HepG2 (cell line): ENCODE data around the gene BACH2.

Source experiments
- BRCA1 ChIP-seq: sonication (generic); formaldehyde crosslinking; IDR thresholded peaks from 2 replicates; pipeline ENCODE4 v1.4.0; 2020; ENCODE audit warnings: missing genetic modification reagents
- EP300 ChIP-seq, 3 experiments: sonication (generic) in 1 of 3; formaldehyde crosslinking in 1 of 3; IDR thresholded peaks; 2 replicates each; pipeline versions ENCODE4 v1.5.1 to v1.6.1; 2011 to 2020; ENCODE audit warnings: low read depth in 2 of 3, low read length in 2 of 3, borderline replicate concordance in 1 of 3, improper control_type of control experiment in 1 of 3, mild to moderate bottlenecking in 1 of 3, missing genetic modification reagents in 1 of 3, moderate library complexity in 1 of 3
- POLR2A ChIP-seq, 2 experiments: IDR thresholded peaks; 2 replicates each; pipeline ENCODE4 v1.6.1; 2011; ENCODE audit warnings: low read depth in 2 of 2, low read length in 2 of 2, mild to moderate bottlenecking in 1 of 2, moderate library complexity in 1 of 2; ENCODE audit not compliant: insufficient read depth in 1 of 2
- RBAK ChIP-seq: sonication (generic); formaldehyde crosslinking; IDR thresholded peaks from 2 replicates; pipeline ENCODE4 v1.5.1; 2020; ENCODE audit warnings: mild to moderate bottlenecking, missing genetic modification reagents
- SP4 ChIP-seq: sonication (generic); formaldehyde crosslinking; IDR thresholded peaks from 2 replicates; pipeline ENCODE4 v1.8.1; 2023; ENCODE audit warnings: mild to moderate bottlenecking, missing genetic modification reagents
- U2AF2 ChIP-seq: fragments of 200-400 bp; formaldehyde crosslinking; IDR thresholded peaks from 2 replicates; pipeline ENCODE4 v1.6.1; 2017; ENCODE audit warnings: low read depth, mild to moderate bottlenecking, low read length
- TF ChIP-seq, protein P1 (sequence below): sonication (generic); formaldehyde crosslinking; conservative IDR thresholded peaks from 2 replicates; pipeline ENCODE4 v1.4.0; 2020; ENCODE audit warnings: missing genetic modification reagents
- TF ChIP-seq, protein P2 (sequence below), 2 experiments: IDR thresholded peaks; 2 replicates each; pipeline ENCODE4 v1.6.1; 2011 to 2012; ENCODE audit warnings: low read length in 2 of 2, borderline replicate concordance in 1 of 2, low read depth in 1 of 2, mild to moderate bottlenecking in 1 of 2, moderate library complexity in 1 of 2
- TF ChIP-seq, protein P3 (sequence below): IDR thresholded peaks from 2 replicates; pipeline ENCODE4 v1.6.1; 2012; ENCODE audit warnings: inconsistent platforms
- TF ChIP-seq, protein P4 (sequence below): sonication (generic); formaldehyde crosslinking; IDR thresholded peaks from 2 replicates; pipeline ENCODE4 v1.5.0; 2020; ENCODE audit warnings: mild to moderate bottlenecking, missing genetic modification reagents, moderate library complexity

DNA sequence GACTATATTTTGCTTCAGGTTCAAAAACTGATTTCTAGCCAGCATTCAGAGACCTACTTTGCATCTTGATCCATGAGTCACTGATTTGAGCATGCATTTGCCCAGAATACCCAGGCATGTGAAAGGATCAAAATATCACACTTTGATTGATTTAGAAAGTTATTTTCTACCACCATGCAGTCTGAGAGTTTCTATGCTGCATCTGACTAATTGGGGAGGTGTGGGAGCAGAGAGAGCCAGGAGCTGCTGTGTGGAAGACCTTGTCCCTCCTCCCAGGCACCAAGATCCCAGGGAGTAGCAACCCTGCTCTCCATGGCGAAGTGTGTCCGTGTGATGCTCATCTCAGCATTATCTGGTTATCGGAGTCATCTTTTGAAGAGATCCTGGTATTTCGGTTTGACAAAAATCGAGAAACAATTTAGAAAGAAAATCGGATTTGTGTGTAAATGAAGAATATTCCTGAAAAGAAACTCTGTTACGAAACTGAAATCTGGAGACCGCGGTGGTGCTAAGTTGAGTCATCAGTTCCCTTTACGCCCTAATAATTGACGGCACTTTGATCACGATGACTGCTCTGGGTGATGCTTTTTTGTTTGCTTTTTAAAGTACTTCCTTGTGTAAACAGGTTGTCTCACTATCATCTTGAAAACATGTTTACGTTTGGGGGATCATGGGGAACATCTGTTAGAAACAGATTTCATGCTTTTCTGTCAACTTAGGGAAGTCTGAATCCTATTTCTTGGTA is 193.4 kb downstream of the BACH2 start:
- TF ChIP-seq BRCA1 (CRISPR knock-in tag) (no peak), U2AF2 (no peak), POLR2A (IDR thresholded peaks at IDR 0.05; ENCODE audit: insufficient read depth in 1 of 2, low read depth in 2 of 2, low read length in 2 of 2) (no peak), EP300 (IDR thresholded peaks at IDR 0.05; ENCODE audit: low read depth in 2 of 2, low read length in 2 of 2) (peak in 1 of 2 experiments; percentile 32; a peak in 1 of 4 replicates), EP300 (CRISPR knock-in tag; IDR thresholded peaks at IDR 0.05; ENCODE audit: borderline replicate concordance) (no peak), RBAK (CRISPR knock-in tag) (no peak), SP4 (no peak)
- TF ChIP-seq, protein P1, sequence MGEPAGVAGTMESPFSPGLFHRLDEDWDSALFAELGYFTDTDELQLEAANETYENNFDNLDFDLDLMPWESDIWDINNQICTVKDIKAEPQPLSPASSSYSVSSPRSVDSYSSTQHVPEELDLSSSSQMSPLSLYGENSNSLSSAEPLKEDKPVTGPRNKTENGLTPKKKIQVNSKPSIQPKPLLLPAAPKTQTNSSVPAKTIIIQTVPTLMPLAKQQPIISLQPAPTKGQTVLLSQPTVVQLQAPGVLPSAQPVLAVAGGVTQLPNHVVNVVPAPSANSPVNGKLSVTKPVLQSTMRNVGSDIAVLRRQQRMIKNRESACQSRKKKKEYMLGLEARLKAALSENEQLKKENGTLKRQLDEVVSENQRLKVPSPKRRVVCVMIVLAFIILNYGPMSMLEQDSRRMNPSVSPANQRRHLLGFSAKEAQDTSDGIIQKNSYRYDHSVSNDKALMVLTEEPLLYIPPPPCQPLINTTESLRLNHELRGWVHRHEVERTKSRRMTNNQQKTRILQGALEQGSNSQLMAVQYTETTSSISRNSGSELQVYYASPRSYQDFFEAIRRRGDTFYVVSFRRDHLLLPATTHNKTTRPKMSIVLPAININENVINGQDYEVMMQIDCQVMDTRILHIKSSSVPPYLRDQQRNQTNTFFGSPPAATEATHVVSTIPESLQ (CRISPR knock-in tag): no peak
- TF ChIP-seq, protein P2, sequence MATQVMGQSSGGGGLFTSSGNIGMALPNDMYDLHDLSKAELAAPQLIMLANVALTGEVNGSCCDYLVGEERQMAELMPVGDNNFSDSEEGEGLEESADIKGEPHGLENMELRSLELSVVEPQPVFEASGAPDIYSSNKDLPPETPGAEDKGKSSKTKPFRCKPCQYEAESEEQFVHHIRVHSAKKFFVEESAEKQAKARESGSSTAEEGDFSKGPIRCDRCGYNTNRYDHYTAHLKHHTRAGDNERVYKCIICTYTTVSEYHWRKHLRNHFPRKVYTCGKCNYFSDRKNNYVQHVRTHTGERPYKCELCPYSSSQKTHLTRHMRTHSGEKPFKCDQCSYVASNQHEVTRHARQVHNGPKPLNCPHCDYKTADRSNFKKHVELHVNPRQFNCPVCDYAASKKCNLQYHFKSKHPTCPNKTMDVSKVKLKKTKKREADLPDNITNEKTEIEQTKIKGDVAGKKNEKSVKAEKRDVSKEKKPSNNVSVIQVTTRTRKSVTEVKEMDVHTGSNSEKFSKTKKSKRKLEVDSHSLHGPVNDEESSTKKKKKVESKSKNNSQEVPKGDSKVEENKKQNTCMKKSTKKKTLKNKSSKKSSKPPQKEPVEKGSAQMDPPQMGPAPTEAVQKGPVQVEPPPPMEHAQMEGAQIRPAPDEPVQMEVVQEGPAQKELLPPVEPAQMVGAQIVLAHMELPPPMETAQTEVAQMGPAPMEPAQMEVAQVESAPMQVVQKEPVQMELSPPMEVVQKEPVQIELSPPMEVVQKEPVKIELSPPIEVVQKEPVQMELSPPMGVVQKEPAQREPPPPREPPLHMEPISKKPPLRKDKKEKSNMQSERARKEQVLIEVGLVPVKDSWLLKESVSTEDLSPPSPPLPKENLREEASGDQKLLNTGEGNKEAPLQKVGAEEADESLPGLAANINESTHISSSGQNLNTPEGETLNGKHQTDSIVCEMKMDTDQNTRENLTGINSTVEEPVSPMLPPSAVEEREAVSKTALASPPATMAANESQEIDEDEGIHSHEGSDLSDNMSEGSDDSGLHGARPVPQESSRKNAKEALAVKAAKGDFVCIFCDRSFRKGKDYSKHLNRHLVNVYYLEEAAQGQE (IDR thresholded peaks at IDR 0.05; ENCODE audit: borderline replicate concordance in 1 of 2, low read depth in 1 of 2, low read length in 2 of 2): peak in 1 of 2 experiments; percentile 23; a peak in 1 of 4 replicates
- TF ChIP-seq, protein P3, sequence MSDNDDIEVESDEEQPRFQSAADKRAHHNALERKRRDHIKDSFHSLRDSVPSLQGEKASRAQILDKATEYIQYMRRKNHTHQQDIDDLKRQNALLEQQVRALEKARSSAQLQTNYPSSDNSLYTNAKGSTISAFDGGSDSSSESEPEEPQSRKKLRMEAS: no peak
- TF ChIP-seq, protein P4, sequence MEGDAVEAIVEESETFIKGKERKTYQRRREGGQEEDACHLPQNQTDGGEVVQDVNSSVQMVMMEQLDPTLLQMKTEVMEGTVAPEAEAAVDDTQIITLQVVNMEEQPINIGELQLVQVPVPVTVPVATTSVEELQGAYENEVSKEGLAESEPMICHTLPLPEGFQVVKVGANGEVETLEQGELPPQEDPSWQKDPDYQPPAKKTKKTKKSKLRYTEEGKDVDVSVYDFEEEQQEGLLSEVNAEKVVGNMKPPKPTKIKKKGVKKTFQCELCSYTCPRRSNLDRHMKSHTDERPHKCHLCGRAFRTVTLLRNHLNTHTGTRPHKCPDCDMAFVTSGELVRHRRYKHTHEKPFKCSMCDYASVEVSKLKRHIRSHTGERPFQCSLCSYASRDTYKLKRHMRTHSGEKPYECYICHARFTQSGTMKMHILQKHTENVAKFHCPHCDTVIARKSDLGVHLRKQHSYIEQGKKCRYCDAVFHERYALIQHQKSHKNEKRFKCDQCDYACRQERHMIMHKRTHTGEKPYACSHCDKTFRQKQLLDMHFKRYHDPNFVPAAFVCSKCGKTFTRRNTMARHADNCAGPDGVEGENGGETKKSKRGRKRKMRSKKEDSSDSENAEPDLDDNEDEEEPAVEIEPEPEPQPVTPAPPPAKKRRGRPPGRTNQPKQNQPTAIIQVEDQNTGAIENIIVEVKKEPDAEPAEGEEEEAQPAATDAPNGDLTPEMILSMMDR: no peak
